EH (cell line): Measurements from ENCODE around the gene CRIM1.

Experiments
- DNase-seq: peaks from one replicate; pipeline ENCODE4 v3.0.0-alpha.2; 2015; ENCODE audit warnings: low read depth

The CRIM1 gene

GRCh38 chr2:36456227-36457175 lies 100.9 kb downstream of the CRIM1 start:
- peak; percentile 88 for DNase-seq

GRCh38 chr2:36458106-36458505 lies 102.5 kb downstream of the CRIM1 start:
- no peak for DNase-seq

- DNase-seq, result peak; percentile 69
Measured at GRCh38 chr2:36459725-36460137, 104.2 kb downstream of the CRIM1 start.

- peak; percentile 95 for DNase-seq
Measured at GRCh38 chr2:36461039-36461681, 105.6 kb downstream of the CRIM1 start.

GRCh38 chr2:36462311-36462935 lies 106.8 kb downstream of the CRIM1 start:
- DNase-seq, result no peak

- DNase-seq, result no peak
Measured at GRCh38 chr2:36463365-36463764, 107.8 kb downstream of the CRIM1 start.

GRCh38 chr2:36464006-36464721 lies 108.6 kb downstream of the CRIM1 start:
- peak; percentile 57 for DNase-seq

GRCh38 chr2:36466135-36466534 lies 110.6 kb downstream of the CRIM1 start:
- DNase-seq, result no peak

- peak; percentile 83 for DNase-seq
Measured at GRCh38 chr2:36468463-36469105, 113.0 kb downstream of the CRIM1 start.

- DNase-seq, result no peak
Measured at GRCh38 chr2:36469106-36469477, 113.5 kb downstream of the CRIM1 start.

- no peak for DNase-seq
Measured at GRCh38 chr2:36469710-36470109, 114.1 kb downstream of the CRIM1 start.

GRCh38 chr2:36473230-36473629 lies 117.7 kb downstream of the CRIM1 start:
- DNase-seq, result no peak

- peak; percentile 76 for DNase-seq
Measured at GRCh38 chr2:36476411-36476810, 120.8 kb downstream of the CRIM1 start.

GRCh38 chr2:36477315-36477714 lies 121.7 kb downstream of the CRIM1 start:
- no peak for DNase-seq

GRCh38 chr2:36477746-36478145 lies 122.2 kb downstream of the CRIM1 start:
- no peak for DNase-seq

- DNase-seq, result peak; percentile 96
Measured at GRCh38 chr2:36478332-36478738, 122.8 kb downstream of the CRIM1 start.

GRCh38 chr2:36478999-36479398 lies 123.4 kb downstream of the CRIM1 start:
- DNase-seq, result no peak

- no peak for DNase-seq
Measured at GRCh38 chr2:36479406-36479805, 123.8 kb downstream of the CRIM1 start.

GRCh38 chr2:36480028-36480427 lies 124.5 kb downstream of the CRIM1 start:
- DNase-seq, result peak; percentile 60

- peak; percentile 59 for DNase-seq
Measured at GRCh38 chr2:36480636-36481035, 125.1 kb downstream of the CRIM1 start.

GRCh38 chr2:36481709-36482108 lies 126.1 kb downstream of the CRIM1 start:
- DNase-seq, result no peak
